IMR-90 (cell line): ENCODE results near the gene TNPO1. TPM values are rescaled to one million over a fixed set of nuclear protein-coding genes. Genes with fewer than 3 reads are reported as not detected.

Experiments used
- ATAC-seq: fragments of 200-7000 bp; cut with Tn5 transposase; 2 replicates; pipeline ENCODE4 v1.9.1; 2020; ENCODE audit warnings: low read depth, mild to moderate bottlenecking, moderate library complexity
- BruUV-seq: library from RNA; stranded (reverse); fragments of 400-500 nt; replicated peaks from 2 replicates; lab custom pipeline; 2021; lab: Mats Ljungman, UMichigan
- CTCF ChIA-PET: fragments of 300-600 bp; formaldehyde crosslinking; extraction: SDS; loops from one replicate; lab custom pipeline; 2021; ENCODE audit warnings: antibody characterized with exemption; lab: Yijun Ruan, JAX
- POLR2A ChIA-PET: fragments of 300-600 bp; sonication (Branson Sonifier 250); formaldehyde crosslinking; loops from one replicate; lab custom pipeline; 2022; ENCODE audit warnings: antibody characterized with exemption; ENCODE audit not compliant: unreplicated experiment; lab: Charles Lee
- DNase-seq: peaks from one replicate; pipeline ENCODE4 v3.0.0; 2013
- H2AFZ ChIP-seq: replicated peaks from 2 replicates; pipeline ENCODE3; 2013; ENCODE audit warnings: low read length, mild to moderate bottlenecking; ENCODE audit not compliant: poor library complexity
- H2AK5ac ChIP-seq: 2 replicates; pipeline ENCODE4 v1.6.1; 2013; ENCODE audit warnings: low read depth, low read length, inconsistent platforms
- H2AK9ac ChIP-seq: replicated peaks from 2 replicates; pipeline ENCODE3; 2013; ENCODE audit warnings: mild to moderate bottlenecking, low read depth, low read length, moderate library complexity; ENCODE audit not compliant: poor library complexity
- H2BK120ac ChIP-seq: 2 replicates; pipeline ENCODE4 v1.6.1; 2013; ENCODE audit warnings: low read depth, low read length, inconsistent platforms
- H2BK15ac ChIP-seq: 3 replicates; pipeline ENCODE4 v1.6.1; 2013; ENCODE audit warnings: low read depth, low read length, inconsistent platforms
- H2BK20ac ChIP-seq: 2 replicates; pipeline ENCODE4 v1.6.1; 2013; ENCODE audit warnings: low read depth, mild to moderate bottlenecking, inconsistent platforms, low read length, moderate library complexity
- H2BK5ac ChIP-seq: 2 replicates; pipeline ENCODE4 v1.6.1; 2013; ENCODE audit warnings: mild to moderate bottlenecking, low read depth, low read length, inconsistent platforms; ENCODE audit not compliant: poor library complexity, severe bottlenecking
- H3K14ac ChIP-seq: replicated peaks from 2 replicates; pipeline ENCODE4 v1.6.1; 2013; ENCODE audit warnings: low read depth, low read length, inconsistent platforms
- H3K18ac ChIP-seq: 2 replicates; pipeline ENCODE4 v1.6.1; 2013; ENCODE audit warnings: low read depth, low read length, control low read depth
- H3K23ac ChIP-seq: 2 replicates; pipeline ENCODE4 v1.6.1; 2013; ENCODE audit warnings: low read depth, low read length, inconsistent platforms
- H3K27ac ChIP-seq: 2 replicates; pipeline ENCODE4 v1.5.1; 2013; ENCODE audit warnings: mild to moderate bottlenecking, control low read depth, low read length; ENCODE audit not compliant: insufficient read depth
- H3K27me3 ChIP-seq: 2 replicates; pipeline ENCODE4 v1.6.1; 2013; ENCODE audit warnings: low read length; ENCODE audit not compliant: control insufficient read depth, insufficient read depth
- H3K36me3 ChIP-seq: 2 replicates; pipeline ENCODE4 v1.6.1; 2013; ENCODE audit warnings: low read length, mixed read lengths; ENCODE audit not compliant: control insufficient read depth, insufficient read depth
- H3K4ac ChIP-seq: 2 replicates; pipeline ENCODE4 v1.6.1; 2013; ENCODE audit warnings: low read depth, low read length, inconsistent platforms
- H3K4me1 ChIP-seq: 2 replicates; pipeline ENCODE4 v1.6.1; 2013; ENCODE audit warnings: low read length, mixed read lengths; ENCODE audit not compliant: control insufficient read depth, insufficient read depth
- H3K4me2 ChIP-seq: 2 replicates; pipeline ENCODE4 v1.6.1; 2013; ENCODE audit warnings: low read depth, mild to moderate bottlenecking, control low read depth, low read length, moderate library complexity
- H3K4me3 ChIP-seq: 2 replicates; pipeline ENCODE4 v1.5.1; 2013; ENCODE audit warnings: low read depth, mild to moderate bottlenecking, control low read depth, low read length, moderate library complexity; ENCODE audit not compliant: insufficient read depth
- H3K56ac ChIP-seq: 2 replicates; pipeline ENCODE4 v1.6.1; 2013; ENCODE audit warnings: low read length, inconsistent platforms; ENCODE audit not compliant: insufficient read depth; ENCODE audit errors: extremely low read depth
- H3K79me1 ChIP-seq, 2 experiments: 2 replicates each; pipeline ENCODE4 v1.6.1; 2013; ENCODE audit warnings: low read length in 2 of 2, inconsistent platforms in 1 of 2, low read depth in 1 of 2
- H3K9ac ChIP-seq: 2 replicates; pipeline ENCODE4 v1.6.1; 2013; ENCODE audit warnings: low read depth, low read length, control low read depth
- H3K9me1 ChIP-seq: 2 replicates; pipeline ENCODE4 v1.6.1; 2013; ENCODE audit warnings: low read length, inconsistent platforms; ENCODE audit not compliant: insufficient read depth
- H3K9me3 ChIP-seq: 2 replicates; pipeline ENCODE4 v1.6.1; 2013; ENCODE audit warnings: low read length; ENCODE audit not compliant: control insufficient read depth, insufficient read depth
- H4K20me1 ChIP-seq: 2 replicates; pipeline ENCODE4 v1.6.1; 2013; ENCODE audit warnings: low read length, inconsistent platforms; ENCODE audit not compliant: insufficient read depth
- H4K5ac ChIP-seq: 2 replicates; pipeline ENCODE4 v1.6.1; 2013; ENCODE audit warnings: mild to moderate bottlenecking, low read depth, low read length, control low read depth
- H4K8ac ChIP-seq, 2 experiments: 2 replicates each; pipeline ENCODE4 v1.6.1; 2013; ENCODE audit warnings: low read depth in 2 of 2, low read length in 2 of 2, control low read depth in 1 of 2, inconsistent platforms in 1 of 2
- H4K91ac ChIP-seq: 2 replicates; pipeline ENCODE4 v1.6.1; 2013; ENCODE audit warnings: low read depth, low read length, inconsistent platforms; ENCODE audit not compliant: insufficient read depth
- ELK1 ChIP-seq: fragments of 150-350 bp; IDR thresholded peaks from 2 replicates; pipeline ENCODE4 v1.6.1; 2016; ENCODE audit warnings: low read depth, mild to moderate bottlenecking, low read length, moderate library complexity, borderline replicate concordance
- MAFK ChIP-seq: IDR thresholded peaks from 2 replicates; pipeline ENCODE4 v1.6.1; 2012; ENCODE audit warnings: low read depth, low read length, improper control_type of control experiment
- MXI1 ChIP-seq: IDR thresholded peaks from 2 replicates; pipeline ENCODE4 v1.6.1; 2012; ENCODE audit warnings: low read depth, mild to moderate bottlenecking, low read length, moderate library complexity, borderline replicate concordance
- NFE2L2 ChIP-seq: fragments of 150-350 bp; IDR thresholded peaks from 2 replicates; pipeline ENCODE4 v1.6.1; 2016; ENCODE audit warnings: low read depth, mild to moderate bottlenecking, low read length
- RCOR1 ChIP-seq: IDR thresholded peaks from 2 replicates; pipeline ENCODE4 v1.6.1; 2012; ENCODE audit warnings: mild to moderate bottlenecking, low read length, improper control_type of control experiment; ENCODE audit not compliant: insufficient replicate concordance
- RFX5 ChIP-seq: IDR thresholded peaks from 2 replicates; pipeline ENCODE4 v1.8.0; 2012; ENCODE audit warnings: low read depth, mild to moderate bottlenecking, low read length, moderate library complexity
- SMC3 ChIP-seq: fragments of 150-350 bp; IDR thresholded peaks from 2 replicates; pipeline ENCODE4 v1.6.1; 2016; ENCODE audit warnings: low read depth, mild to moderate bottlenecking, antibody characterized with exemption, low read length, moderate library complexity
- WGBS, 2 experiments: methylation state at CpG; one replicate each; pipeline versions ENCODE4 v1.1.5 to v1.1.7; 2013; ENCODE audit warnings: missing lambda C conversion rate in 2 of 2; ENCODE audit not compliant: insufficient read length in 1 of 2; ENCODE audit errors: extremely low coverage in 2 of 2; 5-methylcytosine and 5-hydroxymethylcytosine counted together
- dilution Hi-C: fragments of 300-500 bp; cut with HindIII; formaldehyde crosslinking; loops from one replicate; pipeline ENCODE4 v1.14.3; 2018; ENCODE audit warnings: low sequenced_read_pairs; ENCODE audit not compliant: unreplicated experiment
- in situ Hi-C: fragments of 300-500 bp; cut with MboI; formaldehyde crosslinking; loops from 3 replicates; pipeline ENCODE4 v1.14.3; 2019; ENCODE audit warnings: low sequenced_read_pairs, inconsistent platforms, mixed read lengths
- intact Hi-C: fragments of 100-400 bp; cut with micrococcal nuclease; formaldehyde crosslinking; loops from 2 replicates; pipeline ENCODE4 v1.10.0; 2022
- polyA plus RNA-seq, 3 experiments: library from polyadenylated mRNA; depleted of rRNA; stranded (reverse); fragments of >200 nt; gene quantifications; 2 replicates each; pipeline ENCODE4 v1.2.3, GENCODE V29; 2012; ENCODE audit warnings: low replicate concordance in 1 of 3
- total RNA-seq: library from RNA; depleted of rRNA; stranded (reverse); fragments of >200 nt; gene quantifications from 2 replicates; pipeline ENCODE4 v1.2.3, GENCODE V29; 2012

Gene TNPO1
- total and polyA plus RNA-seq, 2 of the 4 experiments (the other 2 are of a cell fraction): 45.5 to 400 TPM

DNA sequence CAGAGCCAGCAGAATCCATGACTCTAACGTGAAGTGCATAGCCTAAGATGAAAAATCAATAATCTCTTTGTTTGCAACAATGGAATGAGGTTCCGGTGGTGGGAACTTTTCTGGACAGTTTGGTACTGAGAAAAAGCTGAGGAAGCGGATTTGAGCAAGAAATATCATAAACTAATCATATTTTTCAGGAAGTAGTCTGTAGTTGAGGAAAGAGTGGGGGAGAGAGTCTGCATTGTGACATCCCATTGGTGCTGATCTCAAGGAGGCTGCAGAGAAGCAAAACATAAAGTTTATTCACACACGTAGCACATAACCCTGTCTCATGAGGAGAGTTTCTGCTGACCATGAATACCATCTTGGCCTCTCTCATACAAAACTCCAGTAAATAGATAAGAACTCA is 123.6 kb downstream of the TNPO1 start:
- Histone ChIP-seq H3K27me3 (no peaks in the 10 kb centered on the region), H3K9me3 (no peaks in the 10 kb centered on the region), H2AFZ (no peak overlapping the region), H4K8ac (no peak overlapping the region), H2BK5ac (no peak overlapping the region), H3K23ac (no peak overlapping the region), H2BK15ac (no peak overlapping the region), H3K9me1 (no peaks in the 10 kb centered on the region), H3K14ac (no peak overlapping the region), H4K91ac (no peak overlapping the region), H3K9ac (no peak overlapping the region), H3K4ac (no peak overlapping the region), H3K36me3 (no peaks in the 10 kb centered on the region), H3K18ac (no peak overlapping the region), H3K56ac (no peak overlapping the region), H4K5ac (no peak overlapping the region), H3K4me1 (no peaks in the 10 kb centered on the region), H3K79me1 (no peaks in the 10 kb centered on the region), H3K27ac (no peak overlapping the region), H3K4me3 (no peak overlapping the region), H3K4me2 (no peak overlapping the region), H2AK9ac (no peak overlapping the region), H2AK5ac (no peak overlapping the region), H4K20me1 (no peaks in the 10 kb centered on the region), H2BK20ac (no peak overlapping the region), H2BK120ac (no peak overlapping the region)
- CTCF ChIA-PET: no interaction called here
- no TSS peak for BruUV-seq
- DNase-seq (no peak), ATAC-seq (no peak)
- intact Hi-C loops: no loop called here
- in situ Hi-C loops: no loop called here
- WGBS, 2 experiments: 60% methylated on average over 1 of the region's 4 CpGs; no CpG with 5 or more reads in 1 of the 2 experiments
- POLR2A ChIA-PET: no interaction called here
- dilution Hi-C loops: no loop called here
- no peak for TF ChIP-seq RCOR1
- TF ChIP-seq MXI1: no peak
- TF ChIP-seq SMC3: no peak
- TF ChIP-seq NFE2L2: no peak
- no peak for TF ChIP-seq RFX5
- no peak for TF ChIP-seq ELK1
- no peak for TF ChIP-seq MAFK
